HG02642 (cell line): Measurements from ENCODE around the gene IL11.

Experiments used
- ATAC-seq: cut with Tn5 transposase; IDR thresholded peaks from one replicate; pipeline ENCODE4 v1.9.1; 2021; ENCODE audit warnings: mild to moderate bottlenecking; ENCODE audit not compliant: unreplicated experiment, poor library complexity

IL11 gene

GRCh38 chr19:55391702-55392615 is 21.7 kb upstream of the IL11 start:
- no peak for ATAC-seq

GRCh38 chr19:55391191-55391670 is 21.0 kb upstream of the IL11 start:
- no peak for ATAC-seq

GRCh38 chr19:55390461-55390880 is 20.2 kb upstream of the IL11 start:
- ATAC-seq, result no peak

GRCh38 chr19:55389386-55390317 is 19.4 kb upstream of the IL11 start:
- ATAC-seq, result no peak

- no peak for ATAC-seq
Measured at GRCh38 chr19:55387736-55388497, 17.7 kb upstream of the IL11 start.

GRCh38 chr19:55386493-55386971 is 16.3 kb upstream of the IL11 start:
- ATAC-seq, result no peak

GRCh38 chr19:55385724-55386492 is 15.6 kb upstream of the IL11 start, which contains the start of gene RPL28:
TSS of gene RPL28 (plus strand) at chr19:55385932. CDS start at chr19:55386358, 426 bp downstream.
- peak; percentile 77 for ATAC-seq

GRCh38 chr19:55384920-55385723 is 14.9 kb upstream of the IL11 start:
- ATAC-seq, result peak; percentile 57

- ATAC-seq, result no peak
Measured at GRCh38 chr19:55384131-55384919, 14.1 kb upstream of the IL11 start, which contains the start of gene TMEM238. TSS of gene TMEM238 (minus strand) at chr19:55384292. CDS start at chr19:55384259, 33 bp downstream.

GRCh38 chr19:55383279-55384130 is 13.2 kb upstream of the IL11 start:
- ATAC-seq, result no peak

GRCh38 chr19:55382522-55383054 is 12.3 kb upstream of the IL11 start:
- ATAC-seq, result no peak

GRCh38 chr19:55382013-55382412 is 11.8 kb upstream of the IL11 start:
- no peak for ATAC-seq

- ATAC-seq, result no peak
Measured at GRCh38 chr19:55379174-55379573, 8.9 kb upstream of the IL11 start.

- ATAC-seq, result no peak
Measured at GRCh38 chr19:55377356-55378131, 7.3 kb upstream of the IL11 start.

GRCh38 chr19:55376241-55376933 is 6.1 kb upstream of the IL11 start, which contains the start of gene TMEM190:
TSS of gene TMEM190 (plus strand) at chr19:55376826. CDS start at chr19:55376854, 28 bp downstream.
- no peak for ATAC-seq
